ENCODE data around the gene THAP5.
"Not testable (repeated sequence)": the region's sequence is repeated elsewhere in the genome, so short reads cannot be mapped to it uniquely, and the experiment has no call there.

GRCh38 chr7:108556665-108557064 is 12.8 kb downstream of the THAP5 start:
- TF ChIP-seq POLR2A, CTCF (IDR thresholded peaks at IDR 0.05): not testable (repeated sequence)
